ENCODE results near the gene CDH4.

The CDH4 gene

GRCh38 chr20:61303675-61304074, 51.6 kb downstream of the CDH4 start:
- DNase-seq = no peak

GRCh38 chr20:61304750-61305149, 52.7 kb downstream of the CDH4 start:
- no peak for DNase-seq

- no peak for DNase-seq
Observed at GRCh38 chr20:61306937-61307475, 54.9 kb downstream of the CDH4 start.

- DNase-seq = no peak
Observed at GRCh38 chr20:61307686-61308476, 55.8 kb downstream of the CDH4 start.

- no peak for DNase-seq
Observed at GRCh38 chr20:61308477-61308774, 56.4 kb downstream of the CDH4 start.

- DNase-seq = no peak
Observed at GRCh38 chr20:61310954-61311353, 58.9 kb downstream of the CDH4 start.

- no peak for DNase-seq
Observed at GRCh38 chr20:61311656-61312387, 59.8 kb downstream of the CDH4 start.

GRCh38 chr20:61312925-61313324, 60.9 kb downstream of the CDH4 start:
- no peak for DNase-seq

- no peak for DNase-seq
Observed at GRCh38 chr20:61313396-61313795, 61.3 kb downstream of the CDH4 start.

GRCh38 chr20:61314326-61315010, 62.4 kb downstream of the CDH4 start:
- DNase-seq = no peak

- DNase-seq = no peak
Observed at GRCh38 chr20:61315319-61315718, 63.3 kb downstream of the CDH4 start.

- no peak for DNase-seq
Observed at GRCh38 chr20:61316346-61316745, 64.3 kb downstream of the CDH4 start.

- no peak for DNase-seq
Observed at GRCh38 chr20:61317966-61318530, 66.0 kb downstream of the CDH4 start.

GRCh38 chr20:61320691-61321425, 68.8 kb downstream of the CDH4 start:
- DNase-seq = no peak

- DNase-seq = no peak
Observed at GRCh38 chr20:61321481-61321880, 69.4 kb downstream of the CDH4 start.

GRCh38 chr20:61322151-61322865, 70.2 kb downstream of the CDH4 start:
- DNase-seq = no peak

GRCh38 chr20:61324906-61325305, 72.8 kb downstream of the CDH4 start:
- no peak for DNase-seq

- no peak for DNase-seq
Observed at GRCh38 chr20:61325718-61326117, 73.7 kb downstream of the CDH4 start.

- no peak for DNase-seq
Observed at GRCh38 chr20:61328911-61329558, 77.0 kb downstream of the CDH4 start.

- no peak for DNase-seq
Observed at GRCh38 chr20:61330441-61330840, 78.4 kb downstream of the CDH4 start.

- no peak for DNase-seq
Observed at GRCh38 chr20:61331543-61331942, 79.5 kb downstream of the CDH4 start.

All from hematopoietic multipotent progenitor cell treated with erythropoietin and hydrocortisone succinate and interleukin-3 and kit ligand, for 6 days (in vitro differentiated cells).